Kidney epithelial cell (primary cell): ENCODE measurements around the gene WDR27. TPM values are rescaled to one million over a fixed set of nuclear protein-coding genes. Genes with fewer than 3 reads are reported as not detected.

Experiments used
- DNase-seq: peaks from one replicate; pipeline ENCODE4 v3.0.0-alpha.2; 2010; ENCODE audit warnings: low read depth
- H3K27me3 ChIP-seq: 2 replicates; pipeline ENCODE4 v1.6.0; 2011; ENCODE audit warnings: low read length; ENCODE audit not compliant: control insufficient read depth, insufficient read depth
- H3K36me3 ChIP-seq: 2 replicates; pipeline ENCODE4 v1.5.1; 2011; ENCODE audit warnings: low read length; ENCODE audit not compliant: control insufficient read depth, insufficient read depth
- H3K4me3 ChIP-seq: 2 replicates; pipeline ENCODE4 v1.5.1; 2011; ENCODE audit warnings: low read depth, mild to moderate bottlenecking, control low read depth, low read length
- CTCF ChIP-seq: IDR thresholded peaks from 2 replicates; pipeline ENCODE4 v1.5.1; 2011; ENCODE audit warnings: mild to moderate bottlenecking, moderate library complexity, low read length, control low read depth, inconsistent platforms; ENCODE audit not compliant: insufficient read depth, poor library complexity, severe bottlenecking
- total RNA-seq: library from RNA; depleted of rRNA; stranded (reverse); fragments of >200 nt; gene quantifications from 2 replicates; pipeline ENCODE4 v1.2.3, GENCODE V29; 2015

The WDR27 gene
- total RNA-seq, 1 donor from 2014 or later = 27.0 TPM

GRCh38 chr6:169490830-169491229, 211.0 kb downstream of the WDR27 start:
- no peak for TF ChIP-seq CTCF

GRCh38 chr6:169490246-169490641, 211.6 kb downstream of the WDR27 start:
- Histone ChIP-seq H3K27me3 (no peaks in the 10 kb centered on the region), H3K4me3 (no peak overlapping the region), H3K36me3 (no peaks in the 10 kb centered on the region)
- no peak for DNase-seq
- TF ChIP-seq CTCF = no peak

More at GRCh38 chr6:169490830-169491229, 211.0 kb downstream of the WDR27 start:
- Histone ChIP-seq H3K4me3 (no peak overlapping the region), H3K27me3 (no peaks in the 10 kb centered on the region), H3K36me3 (no peaks in the 10 kb centered on the region)
- no peak for DNase-seq

GRCh38 chr6:169489563-169490245, 212.1 kb downstream of the WDR27 start:
- H3K36me3 ChIP-seq = no peaks in the 10 kb centered on the region
- no peak for DNase-seq
- no peak overlapping the region for H3K4me3 ChIP-seq
- no peaks in the 10 kb centered on the region for H3K27me3 ChIP-seq
- no peak for TF ChIP-seq CTCF

- Histone ChIP-seq H3K27me3 (no peaks in the 10 kb centered on the region), H3K4me3 (no peak overlapping the region), H3K36me3 (no peaks in the 10 kb centered on the region)
- no peak for TF ChIP-seq CTCF
- no peak for DNase-seq
These were observed 214.0 kb downstream of the WDR27 start for GRCh38 chr6:169487579-169488436.

GRCh38 chr6:169479783-169480495, 221.9 kb downstream of the WDR27 start:
- TF ChIP-seq CTCF = no peak
- H3K4me3 ChIP-seq = no peak overlapping the region
- H3K36me3 ChIP-seq = no peaks in the 10 kb centered on the region
- no peak for DNase-seq
- H3K27me3 ChIP-seq = no peaks in the 10 kb centered on the region
